ENCODE results near the gene GPD1.

- TF ChIP-seq EZH2 (IDR thresholded peaks at IDR 0.05) (no peak), FOXP2 (optimal IDR thresholded peaks at IDR 0.05; ENCODE audit: control extremely low read depth, extremely low read length, insufficient read depth) (no peak)
Observed at GRCh38 chr12:50058743-50059312, 45.0 kb upstream of the GPD1 start.

All from SK-N-MC (cell line).